GM19467 (cell line): Measurements from ENCODE around the gene MRRF.

Experiments
- ATAC-seq: cut with Tn5 transposase; IDR thresholded peaks from one replicate; pipeline ENCODE4 v1.9.1; 2021; ENCODE audit warnings: mild to moderate bottlenecking, moderate library complexity; ENCODE audit not compliant: unreplicated experiment

The MRRF gene, protein sequence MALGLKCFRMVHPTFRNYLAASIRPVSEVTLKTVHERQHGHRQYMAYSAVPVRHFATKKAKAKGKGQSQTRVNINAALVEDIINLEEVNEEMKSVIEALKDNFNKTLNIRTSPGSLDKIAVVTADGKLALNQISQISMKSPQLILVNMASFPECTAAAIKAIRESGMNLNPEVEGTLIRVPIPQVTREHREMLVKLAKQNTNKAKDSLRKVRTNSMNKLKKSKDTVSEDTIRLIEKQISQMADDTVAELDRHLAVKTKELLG

DNA sequence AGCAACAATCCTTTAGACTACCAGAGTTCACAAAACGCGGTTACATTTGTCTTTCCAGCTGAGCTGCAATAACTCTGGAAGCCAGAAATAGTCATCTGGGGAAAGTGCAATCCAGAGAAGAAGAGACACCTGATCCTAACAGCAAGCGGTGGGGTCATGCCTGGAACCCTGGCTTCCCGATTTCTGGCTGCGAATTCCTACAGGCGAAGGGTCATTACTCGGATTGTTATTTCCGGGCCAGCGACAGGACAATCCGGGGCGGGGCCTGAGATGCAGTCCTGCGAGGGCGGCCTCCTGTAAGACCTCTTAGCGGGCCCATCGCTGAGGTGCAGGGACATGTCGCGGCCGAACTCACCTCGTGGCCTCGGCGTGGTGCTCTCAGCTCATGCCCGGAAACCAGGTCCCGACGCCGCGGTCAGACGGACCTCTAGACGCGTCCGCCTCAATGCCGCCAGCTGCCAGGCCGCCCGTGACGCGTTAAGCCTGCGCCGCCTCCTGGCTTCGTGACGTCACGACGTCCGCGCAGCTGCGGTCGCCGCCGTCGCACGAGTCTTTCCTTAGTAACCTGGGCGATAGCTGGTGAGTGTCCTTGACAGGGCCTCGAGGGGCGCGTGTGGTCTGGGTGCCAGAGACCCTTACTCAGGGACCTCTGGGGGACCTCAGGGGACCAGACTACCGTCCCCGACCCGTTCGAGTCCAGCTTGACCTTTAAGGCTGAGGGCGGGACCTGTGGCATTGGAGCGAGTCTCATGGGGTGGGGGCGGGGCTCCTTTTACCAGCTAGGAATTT is at the start of gene MRRF, which contains the start of gene RBM18:
TSS of gene MRRF (plus strand) at position 523 of the 789 bp plus-strand sequence. CDS start 6,010 bp downstream, outside the sequence.
TSS of gene RBM18 (minus strand) at position 481 of the 789 bp plus-strand sequence. CDS start 3,348 bp downstream, outside the sequence.
- peak; percentile 90 for ATAC-seq

DNA sequence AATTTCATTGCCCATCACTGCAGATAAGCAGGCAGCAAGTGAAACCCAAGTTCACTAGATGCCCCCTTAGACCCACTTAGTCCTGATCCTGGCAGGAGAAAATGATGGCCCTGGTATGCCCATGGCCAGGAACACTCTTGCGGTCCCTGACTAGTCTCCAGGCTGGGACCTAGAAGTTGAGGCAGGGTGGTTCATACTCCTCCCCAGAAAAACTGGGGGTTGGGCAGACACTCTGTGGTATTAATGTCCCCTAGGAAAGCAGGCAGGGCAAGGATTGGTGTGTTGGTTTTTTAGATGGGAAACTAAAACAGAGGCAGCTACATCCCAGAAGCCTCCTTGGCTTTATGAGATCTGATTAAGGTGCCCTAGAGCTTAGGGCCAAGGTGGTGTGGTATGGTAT is 49.0 kb upstream of the MRRF start:
- ATAC-seq, result no peak

DNA sequence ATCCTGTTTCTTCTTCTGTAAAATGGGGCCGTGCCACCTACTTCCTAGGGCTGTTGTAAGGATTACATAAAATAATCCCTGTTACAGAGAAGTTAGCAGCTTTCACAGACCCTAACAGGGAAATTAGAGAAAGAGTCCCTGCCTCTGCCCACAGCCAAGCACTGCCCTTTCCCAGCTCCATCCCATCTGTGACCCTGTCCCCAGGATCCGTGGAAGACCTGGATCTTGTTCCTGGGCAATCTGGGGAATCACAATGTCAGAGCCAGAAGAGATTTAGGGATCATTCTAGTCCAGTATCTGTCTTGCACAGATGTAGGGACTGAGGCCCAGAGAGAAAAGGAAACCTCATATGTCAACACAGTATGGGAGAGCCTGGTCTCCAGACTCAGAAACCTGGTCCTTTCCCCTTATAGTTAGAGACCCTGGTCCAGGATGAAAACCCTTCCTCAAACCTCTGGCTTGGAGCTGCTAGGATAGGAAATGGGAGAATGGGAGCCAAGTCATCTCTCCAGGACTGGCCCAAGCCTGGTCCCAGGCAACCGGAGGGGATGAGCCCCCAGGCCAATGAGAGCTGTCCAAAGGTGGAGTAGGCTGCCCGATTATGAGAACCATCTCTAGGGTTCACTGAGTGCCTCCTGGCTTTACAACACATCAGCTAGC is 48.4 kb upstream of the MRRF start:
- no peak for ATAC-seq

DNA sequence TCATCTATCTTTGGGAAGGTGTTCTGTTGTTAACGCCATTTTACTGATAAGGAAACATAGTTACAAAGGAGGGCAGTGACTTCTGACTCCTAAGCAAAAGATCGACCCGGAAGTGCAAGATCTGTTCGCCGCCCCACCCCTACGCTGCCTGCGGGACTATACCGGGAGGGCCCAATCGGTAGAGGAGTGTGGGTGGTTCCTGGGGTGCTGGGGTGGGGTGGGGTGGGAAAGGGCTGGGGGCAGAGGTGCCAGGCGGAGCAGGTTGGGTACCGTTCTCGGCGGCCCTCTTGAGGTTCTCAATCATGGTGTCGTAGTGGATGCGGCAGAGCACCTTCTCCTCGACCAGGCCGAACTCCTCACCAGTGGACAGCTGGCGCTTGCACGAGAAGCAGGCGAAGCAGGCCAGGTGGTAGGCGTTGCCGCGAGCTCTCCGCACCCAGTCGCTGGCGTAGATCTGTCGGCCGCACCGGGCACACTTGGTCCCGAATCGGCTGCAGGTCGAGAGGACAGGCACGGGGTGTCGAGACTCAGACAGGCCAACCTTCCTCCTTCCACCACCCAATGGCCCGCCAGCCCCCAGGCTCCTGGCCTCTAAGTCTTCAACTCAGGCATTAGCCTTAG is 47.8 kb upstream of the MRRF start:
- ATAC-seq, result no peak

DNA sequence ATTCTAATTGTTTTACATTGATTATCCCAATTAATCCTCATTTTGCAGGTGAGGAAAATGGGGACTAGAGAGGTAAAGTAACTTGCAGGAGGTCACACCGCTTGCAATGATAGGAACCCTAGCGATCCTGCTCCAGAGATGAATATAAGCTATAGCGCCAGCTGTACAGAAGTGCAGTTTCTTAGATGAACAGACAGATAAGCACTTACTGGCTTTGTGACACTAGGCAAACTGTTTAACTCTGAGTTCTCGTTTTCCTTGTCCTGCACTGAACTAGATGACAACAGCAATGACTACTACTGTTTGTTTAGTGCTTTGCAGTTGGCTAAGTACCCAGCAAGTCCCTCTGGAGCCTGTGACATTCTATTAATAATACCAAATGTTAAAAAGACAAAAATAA is 47.0 kb upstream of the MRRF start:
- no peak for ATAC-seq

DNA sequence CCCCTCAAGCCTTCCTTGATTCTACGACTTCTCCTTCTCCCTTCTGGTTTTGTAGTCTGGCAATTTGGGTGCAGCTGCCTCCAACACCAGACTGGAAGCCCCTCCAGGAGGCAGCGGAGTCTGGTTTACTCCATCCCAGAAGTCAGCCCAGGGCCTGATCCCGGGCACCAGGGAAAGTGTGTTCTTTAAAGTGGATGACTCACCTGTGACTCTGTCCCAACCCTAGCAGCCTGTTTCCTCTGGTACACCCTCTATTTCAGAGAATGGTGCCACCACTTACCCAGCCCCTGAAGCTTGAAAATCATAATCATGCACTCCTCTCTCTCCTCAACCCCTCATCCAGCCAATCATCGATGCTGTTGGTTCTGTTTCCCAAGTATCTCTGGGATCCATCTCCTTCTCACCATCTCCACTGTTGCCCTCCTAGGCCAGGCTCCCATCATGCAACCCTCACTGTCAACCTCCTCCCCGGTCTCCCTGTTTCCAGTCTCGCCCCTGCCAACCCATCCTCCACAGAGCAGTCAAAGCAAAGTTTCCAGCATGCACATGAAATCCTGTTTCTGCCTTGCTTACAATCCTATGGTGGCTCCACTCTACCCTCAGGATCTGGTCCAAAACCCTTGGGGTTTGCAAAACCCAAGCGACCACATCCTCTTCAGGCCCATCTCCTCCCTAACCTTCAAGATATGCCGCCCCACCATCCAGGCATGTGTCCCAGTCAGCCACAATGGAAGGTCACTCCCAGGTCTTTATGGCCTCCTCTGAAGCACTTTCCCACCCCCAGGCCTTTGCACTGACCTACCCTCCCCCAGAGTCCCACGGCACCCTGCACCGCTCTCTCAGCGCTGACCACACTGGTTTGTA is 46.4 kb upstream of the MRRF start:
- no peak for ATAC-seq

DNA sequence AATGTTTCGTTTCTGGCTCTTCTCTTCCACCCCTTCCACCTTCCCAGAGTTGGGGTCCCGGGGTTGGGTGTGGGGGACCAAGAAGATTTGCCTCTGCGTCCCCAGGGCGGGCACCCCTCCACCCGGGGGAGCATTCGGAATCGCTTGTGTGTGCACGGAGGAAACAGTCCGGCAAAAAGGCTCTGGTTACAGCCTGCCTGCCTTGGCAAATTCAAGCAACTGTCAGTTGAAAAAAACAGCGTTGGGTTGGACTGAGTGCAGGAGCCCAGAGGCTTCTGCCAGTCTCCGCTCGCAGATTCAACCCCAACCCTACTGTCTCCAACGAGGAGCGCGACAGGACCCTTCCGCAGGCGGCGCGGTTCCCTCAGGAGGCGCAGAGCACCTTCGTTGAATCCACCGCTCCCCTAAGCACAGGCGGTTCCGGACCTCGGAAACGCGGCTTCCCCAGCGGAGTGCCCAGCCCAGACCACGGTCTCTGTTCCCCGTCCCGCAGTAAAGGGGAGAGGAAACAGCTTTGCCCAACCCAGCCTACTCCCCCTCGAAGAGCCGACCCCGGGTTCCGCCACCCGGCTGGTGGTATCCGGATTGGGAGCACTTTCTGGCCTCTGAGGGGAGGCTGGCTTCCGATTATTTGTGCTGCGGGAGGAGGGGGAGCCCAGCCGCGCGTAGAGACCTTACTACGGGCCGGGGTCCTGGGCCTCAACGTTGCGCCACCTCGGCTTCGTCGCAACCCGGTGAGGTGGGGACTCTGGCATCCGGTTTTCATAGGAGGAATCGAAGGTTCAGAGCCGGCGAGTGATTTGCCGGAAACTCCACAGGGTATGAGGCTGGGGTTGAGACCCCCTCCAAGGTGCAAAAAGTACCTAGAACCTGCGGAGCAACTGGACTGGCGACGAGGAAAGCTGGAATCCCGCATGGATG is 45.5 kb upstream of the MRRF start:
- ATAC-seq, result no peak

DNA sequence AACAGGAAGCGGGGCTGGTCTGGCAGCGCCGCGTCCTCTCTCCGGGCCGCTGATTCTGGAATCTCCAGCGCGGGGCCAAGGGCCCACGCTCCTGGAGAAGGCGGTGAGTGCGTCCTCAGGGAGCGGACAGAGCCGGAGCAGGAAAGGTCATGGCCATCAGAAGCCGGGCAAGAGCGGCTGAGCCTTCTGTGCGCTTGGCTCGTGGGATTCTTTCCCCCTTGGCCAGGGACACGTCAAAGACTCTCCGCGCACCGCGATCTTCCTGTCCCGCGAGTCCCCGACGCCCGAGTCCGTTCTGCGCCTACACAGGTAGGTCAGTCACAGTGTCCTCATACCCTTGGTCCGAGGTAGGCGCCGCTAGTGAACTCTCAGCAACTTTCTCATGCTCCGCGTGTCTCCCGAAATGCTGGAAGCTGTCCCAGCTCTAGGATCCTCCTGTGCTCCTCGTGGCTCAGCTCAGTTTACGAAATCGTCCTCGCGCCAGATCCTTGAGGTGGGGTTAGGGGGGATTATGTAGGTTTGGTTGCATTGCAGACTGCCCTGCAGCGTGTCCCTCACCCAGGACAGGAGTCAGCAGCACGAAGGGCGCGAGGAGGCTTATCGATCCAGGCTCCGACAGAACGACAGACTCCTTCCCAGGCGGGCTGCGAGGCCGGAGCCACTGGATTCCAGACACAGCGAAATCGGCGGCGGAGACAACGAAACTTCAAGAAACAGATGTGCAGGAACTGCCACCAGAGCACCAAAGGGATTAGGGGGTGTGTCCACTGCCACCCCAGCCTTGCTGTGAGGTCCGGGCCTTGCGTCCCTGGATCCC is 44.6 kb upstream of the MRRF start:
- ATAC-seq, result no peak

DNA sequence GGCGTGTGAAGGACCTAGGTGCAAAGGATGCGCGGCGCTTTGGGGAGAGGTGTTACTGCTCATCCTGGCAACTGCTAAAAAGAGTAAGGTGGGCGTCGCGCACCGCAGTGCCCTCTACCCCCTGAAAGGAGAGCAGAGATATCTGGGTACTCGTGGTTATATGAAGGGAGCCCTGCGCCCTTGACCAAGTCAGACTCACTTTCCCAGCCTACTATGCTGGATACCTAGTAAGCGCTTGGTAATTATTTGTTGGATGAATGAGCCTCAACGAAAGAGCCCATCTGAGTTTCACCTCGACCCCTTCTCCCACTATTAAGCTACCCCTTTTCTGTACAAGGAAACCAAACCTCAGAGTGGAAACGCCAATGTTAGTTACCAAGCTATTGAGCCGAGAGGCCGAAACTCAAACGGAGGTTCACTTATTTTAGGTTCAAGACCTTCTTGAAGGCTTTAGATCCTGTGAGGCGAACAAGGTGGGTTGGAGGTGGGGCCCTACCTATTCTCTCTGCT is 44.0 kb upstream of the MRRF start:
- ATAC-seq, result no peak

DNA sequence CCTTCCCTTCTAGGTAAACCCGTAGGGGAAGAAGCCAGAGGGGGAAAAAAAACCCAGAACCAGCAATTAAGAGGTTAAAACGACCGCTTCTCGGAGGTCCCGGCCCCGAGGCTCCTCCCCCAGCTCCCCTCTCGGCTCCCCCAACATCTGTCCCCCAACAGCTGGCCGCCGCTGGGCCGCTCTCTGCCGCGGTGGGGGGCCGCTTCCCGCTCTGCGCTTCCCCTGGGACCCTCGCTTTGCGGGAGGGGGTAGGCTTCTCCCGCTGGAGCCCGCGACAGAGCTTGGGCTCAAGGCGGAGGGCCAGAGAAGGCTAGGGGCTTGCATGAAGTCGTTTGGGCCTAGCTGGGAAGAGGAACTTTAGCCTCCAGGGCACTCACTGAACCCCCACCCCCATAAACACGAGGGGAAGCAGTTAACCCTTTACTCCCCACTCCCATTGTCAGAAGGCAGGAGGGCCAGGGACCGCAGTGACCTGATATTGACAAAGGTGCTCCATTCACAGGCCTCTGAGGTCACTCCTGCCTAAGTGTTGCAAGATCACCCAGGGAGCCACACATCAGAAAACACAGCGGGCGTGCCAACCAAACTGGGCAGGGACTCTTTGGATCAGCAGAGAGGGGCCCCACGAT is 43.4 kb upstream of the MRRF start:
- ATAC-seq, result no peak

DNA sequence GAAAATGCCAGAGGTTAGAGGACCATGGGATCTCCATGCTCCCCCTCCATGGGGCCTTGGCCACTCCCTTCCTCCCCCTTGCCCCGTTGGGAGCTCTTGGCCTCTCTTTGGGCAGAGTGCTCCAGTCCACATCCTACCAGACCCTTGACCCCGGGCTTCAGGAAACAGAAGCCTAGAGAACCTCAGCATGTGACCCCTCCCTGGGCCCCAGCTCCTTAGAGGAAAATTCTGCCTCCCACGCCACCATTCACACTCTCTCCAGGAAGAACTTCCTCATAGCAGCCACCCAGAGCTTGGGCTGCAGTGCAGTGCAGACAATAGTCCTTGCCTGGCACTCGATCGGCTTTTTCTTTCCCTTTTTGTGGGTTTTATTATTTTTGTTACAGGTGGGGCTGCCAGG is 41.9 kb upstream of the MRRF start:
- ATAC-seq, result no peak

DNA sequence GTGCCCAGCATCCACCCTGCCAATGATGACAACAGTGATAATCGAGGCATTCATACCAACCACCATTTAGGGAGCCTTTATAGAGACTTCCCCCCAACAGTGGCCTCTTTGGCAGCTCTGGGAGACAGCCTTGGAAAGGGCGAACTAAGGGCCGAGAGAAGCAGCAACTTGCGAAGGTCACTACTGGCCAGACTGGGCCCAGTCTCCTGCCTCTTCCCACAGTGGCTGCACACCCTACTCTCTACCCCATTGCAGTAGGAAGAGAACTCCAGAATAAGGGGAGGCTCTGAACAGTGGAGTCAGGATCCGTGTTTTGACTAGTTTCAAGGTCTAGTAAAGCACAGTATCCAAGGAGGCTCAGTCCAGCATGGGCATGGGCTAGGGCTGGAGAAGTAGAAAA is 41.2 kb upstream of the MRRF start:
- no peak for ATAC-seq

DNA sequence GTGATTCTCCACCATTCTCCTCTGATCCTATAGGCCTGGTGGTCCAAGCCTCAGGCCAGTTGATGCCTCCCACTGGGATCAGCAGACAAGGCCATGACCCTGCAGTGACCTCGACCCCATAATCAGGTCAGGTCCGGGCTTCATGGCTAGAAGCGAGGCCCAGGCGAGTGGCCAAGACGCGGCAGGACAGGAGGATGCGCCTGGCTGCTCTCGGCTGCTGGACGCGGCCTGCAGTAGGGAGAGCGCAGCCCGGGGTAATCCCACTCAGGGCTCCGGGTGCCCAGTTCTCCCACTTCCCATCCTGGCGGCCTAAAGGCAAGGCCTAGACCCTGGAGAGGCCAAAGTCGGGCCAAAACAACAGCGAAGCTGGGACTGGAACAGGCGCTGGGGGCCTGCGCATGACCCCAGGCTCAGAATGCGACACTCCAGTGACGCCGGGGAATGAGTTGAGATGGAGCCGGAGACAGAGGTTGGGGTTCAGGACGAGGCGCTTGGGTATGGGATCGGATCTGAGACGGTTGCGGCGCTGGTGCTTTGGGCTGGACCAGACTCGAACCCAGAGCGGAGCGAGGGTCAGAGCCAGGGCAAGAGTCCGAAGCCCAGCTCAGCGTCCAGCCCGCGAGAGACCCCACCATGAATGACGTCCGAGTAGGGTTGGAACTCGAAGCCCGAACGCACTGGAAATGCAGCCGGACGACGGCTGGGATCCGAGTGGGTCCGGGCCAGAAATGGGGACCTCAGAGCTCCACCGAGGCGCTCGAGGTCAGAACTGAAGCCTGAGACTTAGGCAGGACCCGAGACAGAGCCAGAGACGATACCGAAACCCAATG is 39.2 kb upstream of the MRRF start:
- no peak for ATAC-seq

DNA sequence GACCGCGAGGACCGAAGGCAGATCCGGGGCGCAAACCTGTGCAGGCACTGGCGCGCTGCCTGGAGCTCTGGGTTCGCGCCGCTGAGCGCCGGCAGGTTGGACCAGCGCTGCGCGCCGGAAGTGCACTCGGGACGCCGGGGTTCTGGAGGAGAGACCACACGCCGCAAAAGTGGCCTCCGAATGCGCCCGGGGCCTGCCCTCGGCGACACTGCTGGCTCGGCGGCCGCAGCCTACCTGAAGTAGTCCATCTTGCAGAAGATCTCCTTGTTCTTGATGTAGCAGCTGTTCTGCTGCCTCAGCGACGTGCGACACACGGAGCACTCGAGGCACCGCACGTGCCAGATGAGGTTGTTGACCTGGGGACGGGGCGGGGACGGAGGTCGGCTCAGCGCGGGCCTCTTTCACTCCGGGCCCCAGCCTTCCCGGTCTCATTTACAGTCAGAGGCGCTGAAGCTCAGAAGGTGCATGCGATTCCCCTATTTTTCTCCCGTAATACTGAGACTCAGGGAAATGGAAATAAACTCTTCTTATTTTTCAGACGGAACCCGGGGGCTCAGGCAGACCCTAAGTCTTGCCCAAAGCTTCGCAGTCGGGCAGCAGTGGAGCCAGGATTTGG is 38.4 kb upstream of the MRRF start:
- ATAC-seq, result no peak

DNA sequence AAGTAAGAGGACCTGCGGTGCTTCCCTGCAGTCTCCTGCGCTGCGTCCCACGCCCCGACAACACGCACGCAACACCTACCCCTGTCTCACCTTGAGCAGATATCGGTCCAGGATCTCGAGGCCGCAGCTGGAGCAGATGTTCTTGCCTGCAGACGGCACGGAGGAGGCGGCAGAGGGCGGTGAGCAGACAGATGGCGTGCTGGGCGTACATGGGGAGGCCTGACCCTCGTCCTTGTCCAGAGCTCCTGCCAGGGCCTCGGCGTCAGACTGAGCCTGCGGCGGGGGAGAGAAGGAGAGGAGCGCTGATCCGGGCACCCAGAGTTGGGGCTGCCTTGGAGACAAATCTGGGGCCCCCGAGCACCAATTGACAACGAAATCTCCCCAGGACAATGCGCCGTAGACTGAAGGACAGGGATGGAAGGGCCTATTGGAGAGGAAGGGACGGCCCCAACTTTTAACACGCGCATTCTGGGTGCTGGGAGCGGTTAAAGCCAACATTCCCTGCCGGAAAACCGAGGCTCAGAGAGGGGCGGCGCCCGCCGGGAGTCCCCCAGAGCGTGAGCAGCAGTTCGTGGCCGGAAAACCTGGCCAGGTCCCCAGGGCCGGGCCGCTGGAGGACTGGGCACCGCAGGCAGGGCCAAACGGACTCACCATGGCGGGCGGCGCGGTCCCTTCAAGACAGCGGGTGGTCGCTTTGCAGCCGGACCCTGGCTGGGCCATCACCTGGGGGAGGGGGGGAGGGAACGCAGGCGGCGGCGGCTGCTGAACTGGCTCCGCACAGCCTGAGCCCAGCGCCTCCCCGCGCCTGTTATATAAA is 37.7 kb upstream of the MRRF start:
- no peak for ATAC-seq

DNA sequence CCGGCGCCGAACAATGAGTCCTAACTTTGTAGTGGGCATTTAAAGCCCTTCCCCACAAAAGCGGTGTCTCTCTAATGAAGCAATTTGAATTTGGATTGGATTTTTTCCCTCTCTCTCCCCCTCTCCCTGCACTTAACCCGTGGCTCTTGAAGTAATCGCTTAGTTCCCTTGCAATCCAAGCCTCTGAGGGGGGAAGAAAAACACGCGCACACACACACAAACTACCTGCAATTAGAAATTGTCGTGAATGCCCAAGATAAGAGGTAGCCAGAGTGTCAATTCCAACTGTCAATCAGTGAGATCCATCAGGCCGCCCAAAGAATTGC is 37.1 kb upstream of the MRRF start:
- ATAC-seq, result no peak
